GM23248 (cell line): ENCODE data around the gene NAPSA.

Source experiments
- EZH2 ChIP-seq: fragments of 200-600 bp; sonication (generic); IDR thresholded peaks from 2 replicates; pipeline ENCODE4 v1.6.1; 2018; ENCODE audit warnings: antibody characterized with exemption, mild to moderate bottlenecking; ENCODE audit not compliant: insufficient read depth, poor library complexity, severe bottlenecking
- EZH2phosphoT487 ChIP-seq: fragments of 200-600 bp; sonication (generic); IDR thresholded peaks from 2 replicates; pipeline ENCODE4 v1.6.1; 2018; ENCODE audit warnings: antibody characterized with exemption, moderate library complexity, mild to moderate bottlenecking, low read depth; ENCODE audit not compliant: insufficient read depth

- TF ChIP-seq EZH2: no peak
- TF ChIP-seq EZH2phosphoT487: no peak
Measured at GRCh38 chr19:50332244-50333038, 33.0 kb downstream of the NAPSA start.
